ENCODE measurements around the gene ZNF474.

The ZNF474 gene

GRCh38 chr5:122183098-122183787, 53.9 kb downstream of the ZNF474 start:
- no peak for DNase-seq

- DNase-seq = no peak
Measured at GRCh38 chr5:122183788-122184170, 54.4 kb downstream of the ZNF474 start.

- no peak for DNase-seq
Measured at GRCh38 chr5:122184676-122185255, 55.4 kb downstream of the ZNF474 start.

- no peak for DNase-seq
Measured at GRCh38 chr5:122187426-122187825, 58.1 kb downstream of the ZNF474 start.

GRCh38 chr5:122190156-122190555, 60.8 kb downstream of the ZNF474 start:
- no peak for DNase-seq

GRCh38 chr5:122192497-122193496, 63.5 kb downstream of the ZNF474 start:
- DNase-seq = no peak

GRCh38 chr5:122195802-122196394, 66.6 kb downstream of the ZNF474 start:
- no peak for DNase-seq

- no peak for DNase-seq
Measured at GRCh38 chr5:122199146-122199545, 69.8 kb downstream of the ZNF474 start.

- DNase-seq = no peak
Measured at GRCh38 chr5:122200450-122200849, 71.1 kb downstream of the ZNF474 start.

- no peak for DNase-seq
Measured at GRCh38 chr5:122200865-122201264, 71.5 kb downstream of the ZNF474 start.

GRCh38 chr5:122201365-122201764, 72.0 kb downstream of the ZNF474 start:
- no peak for DNase-seq

GRCh38 chr5:122202952-122203351, 73.6 kb downstream of the ZNF474 start:
- no peak for DNase-seq
